GM12878 (cell line): Measurements from ENCODE around the gene HEPACAM2.

Experiments used
- BHLHE40 ChIP-seq, 2 experiments: fragments of 450-650 bp in 1 of 2; IDR thresholded peaks; 2 replicates each; pipeline ENCODE4 v1.6.1; 2011 to 2017; ENCODE audit warnings: low read depth in 2 of 2, borderline replicate concordance in 1 of 2, improper control_type of control experiment in 1 of 2, low read length in 1 of 2, mild to moderate bottlenecking in 1 of 2
- CREM ChIP-seq: IDR thresholded peaks from 2 replicates; pipeline ENCODE4 v1.6.1; 2014; ENCODE audit warnings: antibody characterized with exemption, low read depth
- CTCF ChIP-seq, 3 experiments: IDR thresholded peaks in 2 of 3; conservative IDR thresholded peaks in 1 of 3; 2 replicates each; pipeline ENCODE4 v1.5.1; 2011; ENCODE audit warnings: low read depth in 3 of 3, low read length in 3 of 3, mild to moderate bottlenecking in 3 of 3, control low read depth in 2 of 3, moderate library complexity in 2 of 3, inconsistent platforms in 1 of 3, mixed read lengths in 1 of 3; ENCODE audit not compliant: control insufficient read depth in 2 of 3, insufficient read depth in 1 of 3; ENCODE audit errors: extremely low read depth in 1 of 3
- ESRRA ChIP-seq: IDR thresholded peaks from 2 replicates; pipeline ENCODE4 v1.6.1; 2012; ENCODE audit warnings: mild to moderate bottlenecking, low read length, improper control_type of control experiment
- EZH2 ChIP-seq: IDR thresholded peaks from 2 replicates; pipeline ENCODE4 v1.6.1; 2012; ENCODE audit warnings: low read depth, mild to moderate bottlenecking, control low read depth, inconsistent platforms, low read length, borderline replicate concordance; ENCODE audit not compliant: control insufficient read depth
- NKRF ChIP-seq: fragments of 450-650 bp; conservative IDR thresholded peaks from 2 replicates; pipeline ENCODE4 v1.6.1; 2017; ENCODE audit warnings: mild to moderate bottlenecking, moderate library complexity
- SIN3A ChIP-seq: IDR thresholded peaks from 2 replicates; pipeline ENCODE4 v1.6.1; 2012; ENCODE audit warnings: low read depth, low read length, improper control_type of control experiment
- SMARCA5 ChIP-seq: fragments of 450-650 bp; IDR thresholded peaks from 2 replicates; pipeline ENCODE4 v1.6.1; 2017; ENCODE audit warnings: mild to moderate bottlenecking
- SREBF2 ChIP-seq: IDR thresholded peaks from 2 replicates; pipeline ENCODE4 v1.6.1; 2012; ENCODE audit warnings: mild to moderate bottlenecking, low read length
- TAF1 ChIP-seq: IDR thresholded peaks from 2 replicates; pipeline ENCODE4 v1.6.1; 2011; ENCODE audit warnings: mild to moderate bottlenecking, low read depth, low read length, borderline replicate concordance
- ZBED1 ChIP-seq: IDR thresholded peaks from 2 replicates; pipeline ENCODE4 v1.6.1; 2016; ENCODE audit warnings: borderline replicate concordance

- TF ChIP-seq TAF1 (no peak), SREBF2 (no peak), EZH2 (no peak), CTCF (IDR thresholded peaks at IDR 0.05 in 2 of 3, conservative IDR thresholded peaks at IDR 0.05 in 1 of 3; ENCODE audit: control insufficient read depth in 2 of 3, extremely low read depth in 1 of 3, insufficient read depth in 1 of 3, low read depth in 3 of 3, low read length in 3 of 3) (no peak), BHLHE40 (IDR thresholded peaks at IDR 0.05; ENCODE audit: borderline replicate concordance in 1 of 2, low read depth in 2 of 2, low read length in 1 of 2) (no peak), CREM (no peak), ZBED1 (no peak), NKRF (no peak), ESRRA (no peak), SMARCA5 (no peak), SIN3A (no peak)
These were observed 84.1 kb downstream of the HEPACAM2 start for GRCh38 chr7:93142127-93142526.
